GM18517 (cell line): Measurements from ENCODE around the gene PMEPA1.
"Not testable (repeated sequence)": the region's sequence is repeated elsewhere in the genome, so short reads cannot be mapped to it uniquely, and the experiment has no call there.

ENCODE experiments used
- ATAC-seq: cut with Tn5 transposase; IDR thresholded peaks from one replicate; pipeline ENCODE4 v1.9.1; 2021; ENCODE audit warnings: mild to moderate bottlenecking, moderate library complexity; ENCODE audit not compliant: unreplicated experiment

Gene PMEPA1

DNA sequence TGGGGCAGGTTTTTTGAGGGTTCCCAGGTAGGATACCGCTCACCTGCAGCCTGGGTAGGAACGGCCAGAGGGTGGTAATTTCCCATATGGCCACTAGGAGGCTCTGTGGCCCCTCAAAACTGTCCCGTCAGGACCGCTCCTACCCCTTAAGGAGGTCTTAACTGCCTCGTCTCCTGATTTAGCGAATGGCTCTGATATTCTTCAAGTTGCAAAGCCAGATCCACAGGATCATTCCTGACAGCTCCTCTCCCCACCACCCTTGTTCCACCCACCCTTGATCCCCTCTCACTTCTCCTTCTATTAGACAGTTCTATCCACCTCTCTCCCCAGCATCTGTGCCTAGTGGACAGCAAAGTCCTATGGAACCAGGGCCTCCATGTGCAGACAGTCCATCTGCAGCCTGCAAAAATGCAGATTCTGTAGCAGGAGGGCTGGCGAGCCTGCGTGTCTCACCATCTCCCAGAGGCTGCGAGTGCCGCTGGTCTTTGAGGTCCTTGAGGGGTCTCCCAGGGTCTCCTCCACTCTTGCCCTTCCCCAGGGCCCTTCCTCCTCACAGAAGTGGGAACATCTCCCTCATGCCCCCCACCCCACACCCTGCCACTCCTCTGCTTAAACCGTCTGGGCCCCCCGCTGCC is 55.3 kb downstream of the PMEPA1 start:
- peak; percentile 65 for ATAC-seq

DNA sequence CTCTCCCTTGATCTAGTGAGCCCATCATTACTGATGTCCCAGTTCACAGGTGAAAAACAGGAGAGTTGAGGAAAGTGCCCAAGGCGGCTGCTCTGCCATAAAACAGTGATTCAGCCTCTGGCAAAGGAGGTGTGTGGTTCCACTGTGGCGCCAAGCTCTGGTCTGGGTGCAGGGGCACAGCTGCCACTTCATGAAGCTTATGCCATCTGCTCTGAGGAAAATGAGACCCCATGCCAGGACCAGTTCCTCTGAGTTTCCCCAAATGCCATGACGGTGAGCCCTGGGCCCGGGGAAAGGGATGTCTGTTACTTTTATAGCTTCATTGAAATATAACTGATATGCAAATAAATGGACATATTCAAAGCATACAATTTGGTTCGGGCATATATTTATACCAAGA is 55.9 kb downstream of the PMEPA1 start:
- no peak for ATAC-seq

- ATAC-seq, result no peak
Observed at GRCh38 chr20:57653546-57653900, 56.3 kb downstream of the PMEPA1 start.

DNA sequence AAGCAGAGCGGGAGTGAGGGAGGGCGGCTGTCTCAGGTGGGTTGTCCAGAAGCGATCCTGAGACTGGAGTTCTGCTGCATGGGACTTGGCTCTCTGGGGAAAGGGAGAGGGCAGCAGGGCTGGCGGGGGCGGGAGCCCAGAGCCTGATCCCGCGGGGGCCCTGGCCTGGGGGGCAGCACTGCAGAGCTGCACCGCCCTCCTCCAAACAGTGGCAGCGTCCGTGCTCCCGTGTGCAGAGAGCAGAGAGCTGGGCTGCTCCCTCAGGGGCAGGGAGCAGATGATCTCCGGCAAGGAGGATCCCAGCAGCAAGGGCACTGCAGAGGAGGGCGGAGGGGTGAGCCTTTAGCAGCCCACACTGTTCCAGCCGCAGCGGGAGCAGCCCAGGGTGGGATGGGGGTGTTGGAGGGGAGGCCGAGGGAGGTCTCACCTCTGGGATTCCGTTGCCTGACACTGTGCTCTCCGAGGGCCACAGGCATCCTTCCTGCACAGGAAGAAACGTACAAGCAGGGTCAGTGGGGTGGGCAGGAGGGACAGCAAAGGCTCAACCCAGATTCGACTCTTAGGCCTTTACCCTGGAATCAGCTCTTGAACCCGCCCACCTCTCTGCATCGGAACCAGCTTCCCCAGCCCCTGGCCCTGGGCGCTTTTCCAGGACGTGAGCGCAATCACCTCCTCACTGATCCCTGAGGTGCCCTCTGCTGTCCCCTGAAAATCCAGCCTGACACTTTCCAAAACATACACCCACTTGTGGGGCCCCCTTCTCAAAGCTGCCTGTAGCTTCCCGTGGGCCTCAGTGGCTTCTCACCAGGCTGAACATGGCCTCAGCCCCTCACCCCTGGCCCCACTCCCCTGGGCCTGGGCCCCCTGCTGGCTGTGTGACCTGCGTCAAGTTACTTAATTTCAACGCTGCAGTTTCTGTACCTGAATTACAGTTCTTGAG is 56.9 kb downstream of the PMEPA1 start:
- no peak for ATAC-seq

DNA sequence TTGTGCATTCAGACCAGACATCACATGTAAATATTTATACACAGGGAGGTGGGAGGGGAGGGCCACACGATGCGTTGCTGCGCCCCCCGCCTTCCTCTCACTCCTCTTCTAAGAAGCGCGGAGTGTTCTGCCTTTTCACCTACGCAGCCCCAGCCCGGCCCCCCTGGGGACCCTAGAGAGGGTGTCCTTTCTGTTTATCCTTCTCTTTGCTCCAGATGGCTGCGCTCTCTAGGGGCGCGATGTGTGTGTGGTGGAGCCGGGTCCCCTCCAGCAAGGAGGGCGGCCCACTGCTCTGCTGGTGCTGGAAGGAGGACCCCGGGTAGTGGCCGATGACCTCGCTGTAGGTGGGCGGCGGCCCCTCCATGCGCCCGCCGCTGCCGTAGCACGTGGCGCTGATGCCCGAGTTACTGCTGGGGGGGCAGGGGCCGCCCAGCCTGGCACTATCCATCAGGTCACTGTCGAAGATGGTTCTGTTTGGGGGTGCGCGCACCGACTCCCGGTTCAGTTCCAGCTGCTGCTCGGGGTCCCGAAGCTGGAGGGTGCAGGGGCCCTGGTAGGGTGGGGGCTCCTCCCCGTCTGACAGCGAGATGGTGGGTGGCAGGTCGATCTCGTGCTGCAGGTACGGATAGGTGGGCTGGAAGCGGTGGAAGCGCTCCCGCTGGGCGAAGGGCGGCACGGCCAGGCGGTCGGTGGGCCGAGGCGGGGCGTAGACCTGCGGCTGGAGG is 57.8 kb downstream of the PMEPA1 start:
- ATAC-seq, result no peak

DNA sequence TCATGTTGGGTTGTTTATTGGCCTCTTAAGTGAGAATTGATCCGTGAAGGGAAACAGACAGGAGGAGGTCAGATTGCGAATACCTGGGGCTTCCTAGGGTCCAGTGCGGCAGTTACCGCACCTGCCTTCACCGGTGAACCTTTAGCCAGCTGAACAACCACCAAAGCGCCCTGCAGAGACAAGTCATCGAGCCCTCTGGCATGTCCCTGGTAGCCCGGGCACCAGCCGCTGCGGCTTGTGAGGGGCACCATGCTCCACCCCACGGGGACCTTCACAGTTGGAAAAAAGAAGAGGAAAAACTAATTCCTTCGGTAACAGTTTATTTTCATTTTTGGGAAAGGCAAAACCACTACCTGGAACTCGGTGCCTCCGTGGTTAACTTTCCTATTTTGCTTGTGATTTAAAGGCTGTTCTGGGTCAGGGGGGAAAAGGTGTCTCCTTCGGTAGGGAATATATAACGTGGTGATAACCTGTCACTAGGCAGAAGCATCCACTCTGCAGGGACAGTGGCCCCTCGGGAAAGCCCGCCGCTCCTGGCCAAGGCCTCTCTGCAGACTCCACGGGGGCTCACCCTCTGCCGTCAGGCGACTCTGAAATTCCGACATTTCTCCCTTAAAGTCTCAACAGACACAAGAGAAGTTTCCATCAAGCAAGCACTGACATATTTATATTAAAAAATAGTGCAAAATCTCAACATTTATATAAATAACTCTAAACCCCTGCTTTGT is 58.9 kb downstream of the PMEPA1 start:
- ATAC-seq, result no peak

DNA sequence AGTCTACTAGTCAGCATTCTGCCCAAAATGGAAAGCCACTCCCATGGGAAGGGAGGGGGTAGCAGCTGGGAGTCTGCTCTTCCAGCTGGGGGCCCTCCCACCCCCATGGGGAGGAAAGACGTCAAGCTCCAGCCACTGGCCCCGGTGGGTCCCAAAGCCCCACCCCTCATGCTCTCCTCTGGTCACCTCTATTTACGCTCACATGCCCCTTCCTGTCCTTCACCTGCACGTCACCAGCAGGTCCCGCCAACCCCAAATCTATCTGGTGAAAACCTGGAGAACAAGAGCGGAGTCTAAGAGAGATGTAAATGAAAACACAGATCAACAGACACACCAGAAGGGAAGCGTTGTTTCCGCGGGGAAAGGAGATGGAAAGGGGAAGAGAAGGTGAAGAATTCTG is 59.5 kb downstream of the PMEPA1 start:
- ATAC-seq, result no peak

GRCh38 chr20:57649617-57650015 is 60.2 kb downstream of the PMEPA1 start:
- ATAC-seq, result no peak

- ATAC-seq, result no peak
Observed at GRCh38 chr20:57648878-57649616, 60.8 kb downstream of the PMEPA1 start.

DNA sequence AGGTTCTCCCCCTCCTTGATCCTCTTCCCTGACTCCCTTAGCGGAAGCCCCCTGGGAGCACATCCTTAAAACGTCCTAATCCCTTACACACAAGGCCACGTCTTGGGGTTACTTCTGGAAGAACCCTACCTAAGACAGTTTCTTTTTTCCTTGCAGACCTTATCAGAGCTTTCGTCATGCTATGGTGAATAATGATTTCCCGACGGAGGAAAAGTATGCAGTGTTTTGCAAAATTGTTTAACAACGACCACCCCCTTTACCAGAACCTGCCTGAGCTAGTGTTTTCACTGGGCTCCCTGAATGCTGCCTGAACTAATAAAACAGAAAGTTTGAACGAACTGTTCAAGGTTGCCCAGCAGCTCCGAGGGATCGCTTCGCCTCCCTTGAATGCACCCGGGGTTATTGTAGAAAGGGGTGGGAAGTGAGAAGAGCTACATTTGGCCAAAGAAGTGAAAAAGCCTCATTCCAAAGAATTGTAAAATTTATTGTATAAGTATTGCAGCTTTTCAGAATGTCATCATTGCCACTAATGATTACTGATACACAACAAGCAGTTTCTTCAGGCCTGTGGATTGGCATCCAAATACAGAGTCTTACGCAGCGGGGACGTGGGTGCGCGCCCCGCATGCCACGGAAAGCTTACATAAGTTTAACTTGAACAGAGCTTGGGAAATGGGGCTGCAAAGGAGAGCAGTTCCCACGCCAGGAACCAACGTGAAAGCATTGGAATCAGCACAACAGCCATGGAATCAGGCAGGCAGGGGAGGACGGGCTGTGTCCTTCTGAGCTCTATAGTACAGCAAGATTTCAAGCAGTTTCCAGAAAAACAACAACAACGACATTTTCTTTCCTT is 61.7 kb downstream of the PMEPA1 start:
- ATAC-seq, result no peak

- ATAC-seq, result no peak
Observed at GRCh38 chr20:57647006-57647932, 62.5 kb downstream of the PMEPA1 start.

- no peak for ATAC-seq
Observed at GRCh38 chr20:57638895-57639236, 70.9 kb downstream of the PMEPA1 start.

DNA sequence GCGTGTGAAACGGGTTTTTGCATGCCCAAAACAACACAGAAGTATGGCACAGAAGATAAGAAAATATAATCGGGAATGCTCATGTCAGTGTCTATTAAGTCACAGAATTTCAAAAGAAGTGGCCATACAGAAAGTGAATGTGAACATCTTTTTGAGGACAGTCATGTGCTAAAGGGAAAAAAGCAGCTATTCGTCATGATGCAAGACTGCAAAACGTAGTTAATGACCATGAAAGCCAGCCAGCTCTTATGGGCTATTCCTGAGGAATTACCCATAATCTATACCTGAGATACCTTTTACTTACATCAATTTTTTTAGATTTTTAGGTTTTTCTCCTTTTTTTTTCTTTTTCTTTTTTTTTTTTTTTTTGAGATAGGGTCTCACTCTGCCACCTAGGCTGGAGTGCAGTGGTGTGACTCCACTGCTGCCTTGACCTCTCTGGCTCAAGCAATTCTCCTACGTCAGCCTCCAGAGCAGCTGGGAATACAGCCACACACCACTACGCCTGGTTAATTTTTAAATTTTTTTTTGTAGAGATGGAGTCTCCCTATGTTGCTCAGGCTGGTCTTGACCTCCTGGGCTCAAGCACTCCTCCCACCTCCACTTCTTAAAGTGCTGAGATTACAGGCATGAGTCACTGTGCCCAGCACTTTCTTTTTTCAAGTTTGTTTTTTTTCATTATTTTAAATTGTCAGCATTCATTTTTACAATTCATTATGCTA is 71.5 kb downstream of the PMEPA1 start:
- no peak for ATAC-seq

- ATAC-seq, result no peak
Observed at GRCh38 chr20:57633945-57634491, 75.8 kb downstream of the PMEPA1 start.

- no peak for ATAC-seq
Observed at GRCh38 chr20:57632286-57632685, 77.5 kb downstream of the PMEPA1 start.

DNA sequence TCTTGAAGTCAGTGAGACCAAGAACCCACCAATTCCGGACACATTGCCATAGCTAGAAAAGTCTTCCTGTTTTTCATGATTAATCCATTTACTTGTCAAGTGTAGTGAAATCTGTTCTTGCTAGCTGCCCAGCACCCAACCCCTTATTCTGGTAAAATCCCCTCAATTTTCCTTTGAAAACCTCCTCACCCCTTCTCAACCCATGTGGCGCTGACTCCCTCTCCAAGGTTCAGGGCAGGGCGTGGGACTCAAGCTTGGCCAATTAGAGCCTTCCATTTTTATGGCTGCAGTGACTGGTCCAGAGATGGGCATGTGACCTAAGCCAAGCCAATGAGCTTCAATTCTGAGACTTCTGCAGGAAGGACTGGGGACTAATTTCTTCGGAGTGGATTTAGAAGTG is 79.8 kb downstream of the PMEPA1 start:
- ATAC-seq, result no peak

DNA sequence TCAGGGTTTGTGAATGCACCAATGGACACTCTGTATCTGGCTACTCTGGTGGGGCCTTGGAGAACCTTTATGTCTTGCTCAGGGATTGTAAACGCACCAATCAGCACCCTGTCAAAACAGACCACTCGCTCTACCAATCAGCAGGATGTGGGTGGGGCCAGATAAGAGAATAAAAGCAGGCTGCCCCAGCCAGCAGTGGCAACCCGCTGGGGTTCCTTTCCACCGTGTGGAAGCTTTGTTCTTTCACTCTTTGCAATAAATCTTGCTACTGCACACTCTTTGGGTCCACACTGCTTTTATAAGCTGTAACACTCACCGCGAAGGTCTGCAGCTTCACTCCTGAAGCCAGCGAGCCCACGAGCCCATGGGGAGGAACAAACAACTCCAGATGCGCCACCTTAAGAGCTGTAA is 80.3 kb downstream of the PMEPA1 start:
- ATAC-seq, result not testable (repeated sequence)

GRCh38 chr20:57628962-57629308 is 80.9 kb downstream of the PMEPA1 start:
- not testable (repeated sequence) for ATAC-seq
